Astrocyte of the hippocampus (primary cell): ENCODE measurements around the gene CSRP1.

Experiments
- DNase-seq: peaks from one replicate; pipeline ENCODE4 v3.0.0; 2011; ENCODE audit warnings: low read depth, low spot score

The CSRP1 gene

GRCh38 chr1:201456499-201457309 is 50.2 kb downstream of the CSRP1 start:
- DNase-seq, result peak; percentile 95

DNA sequence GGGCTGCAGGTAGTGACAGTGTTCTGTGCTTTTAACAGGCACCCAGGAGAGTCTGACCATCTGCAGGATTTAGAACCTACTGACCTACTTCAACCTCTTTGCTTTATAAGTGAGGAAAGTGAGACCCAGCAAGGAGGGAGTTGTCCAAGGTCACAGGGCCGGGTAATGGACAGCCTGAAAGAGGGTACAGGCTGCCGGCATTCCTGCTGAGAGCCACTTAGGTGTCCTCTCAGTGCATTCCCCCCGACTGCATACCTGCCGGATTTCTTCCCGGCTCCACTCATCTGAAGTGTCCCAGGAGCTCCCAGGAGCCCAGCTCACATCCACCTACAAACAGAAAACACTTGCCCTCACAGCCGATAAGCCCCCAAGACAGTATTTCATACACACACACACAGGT is 51.8 kb downstream of the CSRP1 start:
- DNase-seq, result no peak

GRCh38 chr1:201454608-201455007 is 52.3 kb downstream of the CSRP1 start:
- no peak for DNase-seq

GRCh38 chr1:201452866-201453265 is 54.1 kb downstream of the CSRP1 start:
- no peak for DNase-seq

DNA sequence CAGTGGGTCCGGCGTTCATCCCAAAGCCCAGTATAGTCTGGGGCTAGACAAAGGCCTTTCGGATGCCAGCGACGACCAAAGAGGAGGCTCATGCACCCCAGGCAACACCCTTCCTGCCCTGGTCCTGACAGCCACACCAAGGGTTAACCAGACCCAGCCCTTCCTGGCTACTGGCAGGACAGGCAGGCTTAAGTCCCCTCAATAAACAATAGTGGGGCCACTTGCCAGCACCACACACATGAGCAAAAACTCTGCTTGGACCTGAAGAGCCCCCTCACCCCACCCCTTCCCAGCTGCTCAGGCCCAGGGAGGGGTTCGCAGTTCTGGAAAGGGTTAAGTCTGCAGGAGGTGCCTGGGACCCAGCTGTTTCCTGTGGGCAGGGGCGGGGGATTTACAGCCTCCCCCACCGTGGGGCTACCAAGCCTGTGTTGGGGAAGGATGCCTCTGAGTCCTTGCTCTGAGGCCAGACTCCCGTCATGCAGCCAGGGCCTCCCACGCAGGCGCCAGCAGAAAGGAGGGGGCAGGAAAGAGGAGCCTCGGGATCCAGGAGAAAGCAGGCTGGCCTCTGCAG is 56.1 kb downstream of the CSRP1 start:
- peak; percentile 87 for DNase-seq

GRCh38 chr1:201448990-201449389 is 57.9 kb downstream of the CSRP1 start:
- no peak for DNase-seq

DNA sequence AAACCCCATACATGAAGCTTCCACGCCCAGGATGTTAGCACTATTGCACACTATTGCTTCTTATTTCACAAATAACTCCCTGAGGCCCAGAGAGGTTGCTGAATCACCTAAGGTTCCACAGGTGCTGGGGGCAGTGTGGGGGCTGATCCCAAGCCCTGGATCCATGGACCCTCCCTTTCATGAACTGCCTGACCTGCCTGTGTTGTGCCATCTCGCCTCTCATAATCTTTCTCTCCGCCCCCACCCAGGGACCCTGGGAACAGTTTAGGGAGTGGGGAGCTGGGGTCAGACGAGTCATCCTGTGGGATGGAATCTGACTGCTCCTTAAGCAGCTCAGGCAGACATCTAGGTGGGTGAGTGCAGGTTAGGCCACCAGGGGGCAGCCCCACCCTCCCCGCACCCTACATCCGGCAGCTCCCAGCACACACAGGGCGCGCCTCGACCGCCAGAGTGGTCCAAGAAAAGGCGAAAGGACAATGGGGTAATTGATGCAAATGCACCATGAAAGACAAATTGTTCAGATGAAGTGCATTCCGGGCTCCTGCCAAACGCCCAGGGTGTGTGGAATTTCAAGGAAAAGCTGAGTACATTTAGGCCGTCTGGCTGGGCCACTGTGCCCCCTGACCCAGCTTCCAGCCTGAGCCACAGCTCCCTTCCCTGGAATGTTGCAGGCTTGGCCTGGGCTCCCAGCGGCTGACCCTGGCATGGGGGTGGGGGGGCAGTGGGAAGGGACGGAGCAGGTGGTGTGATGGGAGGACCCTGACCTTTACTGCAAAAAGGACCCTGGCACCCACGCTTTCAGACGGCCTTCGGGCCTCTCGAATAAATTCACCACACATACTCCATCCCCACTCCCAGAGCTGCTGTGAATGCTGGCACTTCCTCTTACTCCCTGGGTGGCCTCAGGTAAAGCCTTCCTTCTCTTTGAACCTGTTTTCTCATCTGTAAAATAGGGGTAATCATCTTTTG is 58.7 kb downstream of the CSRP1 start:
- peak; percentile 95 for DNase-seq

GRCh38 chr1:201445310-201445709 is 61.6 kb downstream of the CSRP1 start:
- no peak for DNase-seq

- DNase-seq, result no peak
Measured at GRCh38 chr1:201444792-201445191, 62.1 kb downstream of the CSRP1 start.

DNA sequence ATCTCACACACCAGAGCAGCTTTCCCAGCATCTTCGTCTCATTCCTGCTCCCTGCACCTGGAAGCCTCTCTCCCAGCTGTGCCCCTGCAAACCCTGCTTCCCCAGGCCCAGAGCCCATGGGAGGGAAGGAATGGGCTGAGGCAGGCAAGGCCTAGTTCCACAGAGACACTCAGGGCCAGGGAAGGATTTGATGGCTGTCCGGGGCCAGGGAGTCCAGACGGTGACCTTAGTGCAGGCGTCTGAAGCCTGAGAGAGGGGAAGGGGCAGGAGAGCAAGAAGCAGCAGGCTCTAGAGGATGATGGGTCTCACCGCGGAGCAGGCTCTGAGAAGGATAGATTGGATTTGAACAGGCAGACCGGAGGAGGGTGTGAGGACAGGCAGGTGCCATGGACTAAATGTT is 63.2 kb downstream of the CSRP1 start:
- no peak for DNase-seq

GRCh38 chr1:201436969-201437368 is 70.0 kb downstream of the CSRP1 start:
- DNase-seq, result no peak

- no peak for DNase-seq
Measured at GRCh38 chr1:201436393-201436792, 70.5 kb downstream of the CSRP1 start.

GRCh38 chr1:201434266-201434665 is 72.7 kb downstream of the CSRP1 start:
- no peak for DNase-seq

DNA sequence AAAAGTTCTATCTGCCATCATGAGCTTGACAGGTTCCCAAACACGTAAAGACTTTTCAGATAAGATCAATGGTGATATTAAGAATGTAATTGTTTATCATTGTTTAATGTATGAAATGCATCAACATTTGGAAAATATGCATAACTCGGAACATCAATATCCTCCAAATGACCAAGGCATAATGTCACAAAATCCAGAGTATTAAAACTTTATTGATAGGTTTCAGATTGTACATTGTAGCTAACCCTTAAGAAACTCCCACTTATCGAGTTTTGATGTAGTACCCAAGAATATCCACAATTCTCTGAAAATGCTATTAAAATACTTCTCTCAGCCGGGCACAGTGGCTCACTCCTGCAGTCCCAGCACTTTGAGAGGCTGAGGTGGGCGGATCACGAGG is 73.3 kb downstream of the CSRP1 start:
- no peak for DNase-seq
